ENCODE results near the gene DBN1. TPM values are rescaled to one million over a fixed set of nuclear protein-coding genes. Genes with fewer than 3 reads are reported as not detected.

Gene DBN1
- total and polyA plus RNA-seq, 9 of the 15 experiments (the other 6 are each of a cell fraction or from before 2014, with no cell fraction given) = 0.25 to 87.2 (median 27.9) TPM

DNA sequence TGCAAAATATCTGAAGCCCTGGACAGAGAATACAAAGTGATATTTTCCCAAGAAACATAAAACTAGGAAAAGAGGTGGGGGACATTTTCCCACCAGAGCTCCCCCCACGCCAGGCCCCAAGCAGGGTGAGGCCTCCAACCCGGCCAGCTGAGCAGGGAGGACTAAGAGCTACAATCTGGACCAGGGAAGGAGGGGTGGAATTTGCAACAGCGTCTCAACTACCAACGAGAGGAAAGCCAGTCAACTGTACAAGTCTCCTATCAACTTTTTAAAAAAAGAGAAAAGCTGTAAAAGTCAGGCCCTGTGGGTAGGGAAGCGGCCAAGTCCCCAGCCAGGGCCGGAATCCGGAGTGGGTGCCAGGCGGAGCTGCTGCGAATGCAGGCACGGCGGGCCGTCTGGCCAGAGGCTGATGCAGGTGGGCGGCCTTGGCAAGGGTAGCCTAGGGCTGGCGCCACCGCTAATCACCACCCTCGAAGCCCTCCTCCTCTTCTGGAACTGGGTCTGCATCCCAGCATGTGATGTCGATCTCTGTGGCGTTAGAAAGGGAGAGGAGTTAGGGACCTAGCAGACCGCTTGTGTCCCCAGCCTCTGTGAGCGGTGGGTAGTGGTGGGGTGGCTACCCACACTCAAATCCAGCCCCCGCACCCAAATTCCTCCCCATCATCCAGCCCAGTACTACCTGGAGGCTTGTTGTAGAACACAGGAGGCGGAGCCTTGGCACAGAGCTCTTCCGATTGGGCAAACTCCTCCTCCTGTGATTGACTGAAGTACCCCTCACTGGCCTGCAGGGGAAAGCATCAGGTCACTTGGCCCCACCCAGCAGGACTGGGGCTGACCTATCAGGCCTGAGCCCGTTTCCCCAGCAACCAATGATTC lies 16.2 kb downstream of the DBN1 start (continued):
- TF ChIP-seq, protein P1, sequence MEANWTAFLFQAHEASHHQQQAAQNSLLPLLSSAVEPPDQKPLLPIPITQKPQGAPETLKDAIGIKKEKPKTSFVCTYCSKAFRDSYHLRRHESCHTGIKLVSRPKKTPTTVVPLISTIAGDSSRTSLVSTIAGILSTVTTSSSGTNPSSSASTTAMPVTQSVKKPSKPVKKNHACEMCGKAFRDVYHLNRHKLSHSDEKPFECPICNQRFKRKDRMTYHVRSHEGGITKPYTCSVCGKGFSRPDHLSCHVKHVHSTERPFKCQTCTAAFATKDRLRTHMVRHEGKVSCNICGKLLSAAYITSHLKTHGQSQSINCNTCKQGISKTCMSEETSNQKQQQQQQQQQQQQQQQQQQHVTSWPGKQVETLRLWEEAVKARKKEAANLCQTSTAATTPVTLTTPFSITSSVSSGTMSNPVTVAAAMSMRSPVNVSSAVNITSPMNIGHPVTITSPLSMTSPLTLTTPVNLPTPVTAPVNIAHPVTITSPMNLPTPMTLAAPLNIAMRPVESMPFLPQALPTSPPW (CRISPR knock-in tag; IDR thresholded peaks at IDR 0.05) = peak; percentile 40; the same call in 1 of the 2 replicates
- TF ChIP-seq NEUROD1 (IDR thresholded peaks at IDR 0.05; ENCODE audit: borderline replicate concordance, low read depth, low read length, partially characterized antibody) (peak; percentile 88), ATF1 (CRISPR knock-in tag; IDR thresholded peaks at IDR 0.05) (no peak), ATF1 (tag; IDR thresholded peaks at IDR 0.05) (peak; percentile 37; the same call in 1 of the 2 replicates), MXI1 (IDR thresholded peaks at IDR 0.05; ENCODE audit: low read depth, low read length) (peak; percentile 99), ZBTB33 (CRISPR knock-in tag; IDR thresholded peaks at IDR 0.05) (0 out of 2 replicates have a peak, but pooled peaks have one; percentile 30), ETV6 (IDR thresholded peaks at IDR 0.05; ENCODE audit: borderline replicate concordance in 1 of 2, low read depth in 2 of 2, low read length in 1 of 2) (no peak), ETV6 (CRISPR knock-in tag; IDR thresholded peaks at IDR 0.05; ENCODE audit: borderline replicate concordance) (0 out of 2 replicates have a peak, but pooled peaks have one; percentile 30), XRCC5 (IDR thresholded peaks at IDR 0.05; ENCODE audit: low read depth, low read length) (no peak; the same call in 1 of the 2 replicates), JUND (IDR thresholded peaks at IDR 0.05; ENCODE audit: borderline replicate concordance, low read depth, low read length) (peak; percentile 39; the same call in 1 of the 2 replicates), JUND (tag; IDR thresholded peaks at IDR 0.05; ENCODE audit: borderline replicate concordance, low read depth, low read length) (no peak), USF1 (CRISPR knock-in tag; IDR thresholded peaks at IDR 0.05) (peak; percentile 49; the same call in 1 of the 2 replicates), RFX1 (IDR thresholded peaks at IDR 0.05) (peak; percentile 98), PKNOX1 (IDR thresholded peaks at IDR 0.05) (peak; percentile 96), FOXP4 (CRISPR knock-in tag; IDR thresholded peaks at IDR 0.05; ENCODE audit: borderline replicate concordance) (no peak), STAT5A (IDR thresholded peaks at IDR 0.05; ENCODE audit: borderline replicate concordance, low read length) (no peak)
- TF ChIP-seq, protein P2, sequence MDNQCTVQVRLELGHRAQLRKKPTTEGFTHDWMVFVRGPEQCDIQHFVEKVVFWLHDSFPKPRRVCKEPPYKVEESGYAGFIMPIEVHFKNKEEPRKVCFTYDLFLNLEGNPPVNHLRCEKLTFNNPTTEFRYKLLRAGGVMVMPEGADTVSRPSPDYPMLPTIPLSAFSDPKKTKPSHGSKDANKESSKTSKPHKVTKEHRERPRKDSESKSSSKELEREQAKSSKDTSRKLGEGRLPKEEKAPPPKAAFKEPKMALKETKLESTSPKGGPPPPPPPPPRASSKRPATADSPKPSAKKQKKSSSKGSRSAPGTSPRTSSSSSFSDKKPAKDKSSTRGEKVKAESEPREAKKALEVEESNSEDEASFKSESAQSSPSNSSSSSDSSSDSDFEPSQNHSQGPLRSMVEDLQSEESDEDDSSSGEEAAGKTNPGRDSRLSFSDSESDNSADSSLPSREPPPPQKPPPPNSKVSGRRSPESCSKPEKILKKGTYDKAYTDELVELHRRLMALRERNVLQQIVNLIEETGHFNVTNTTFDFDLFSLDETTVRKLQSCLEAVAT (IDR thresholded peaks at IDR 0.05) = no peak

Data from K562 (cell line).